NCI-H2081 treated with DMSO at 0.1 percent for 48 hours (cell line): ENCODE measurements around the gene TCHH.
"Not testable (repeated sequence)": the region's sequence is repeated elsewhere in the genome, so short reads cannot be mapped to it uniquely, and the experiment has no call there.

Experiments
- DNase-seq: peaks from one replicate; lab custom pipeline; 2025; lab: John Stamatoyannopoulos, UW

TCHH gene

DNA sequence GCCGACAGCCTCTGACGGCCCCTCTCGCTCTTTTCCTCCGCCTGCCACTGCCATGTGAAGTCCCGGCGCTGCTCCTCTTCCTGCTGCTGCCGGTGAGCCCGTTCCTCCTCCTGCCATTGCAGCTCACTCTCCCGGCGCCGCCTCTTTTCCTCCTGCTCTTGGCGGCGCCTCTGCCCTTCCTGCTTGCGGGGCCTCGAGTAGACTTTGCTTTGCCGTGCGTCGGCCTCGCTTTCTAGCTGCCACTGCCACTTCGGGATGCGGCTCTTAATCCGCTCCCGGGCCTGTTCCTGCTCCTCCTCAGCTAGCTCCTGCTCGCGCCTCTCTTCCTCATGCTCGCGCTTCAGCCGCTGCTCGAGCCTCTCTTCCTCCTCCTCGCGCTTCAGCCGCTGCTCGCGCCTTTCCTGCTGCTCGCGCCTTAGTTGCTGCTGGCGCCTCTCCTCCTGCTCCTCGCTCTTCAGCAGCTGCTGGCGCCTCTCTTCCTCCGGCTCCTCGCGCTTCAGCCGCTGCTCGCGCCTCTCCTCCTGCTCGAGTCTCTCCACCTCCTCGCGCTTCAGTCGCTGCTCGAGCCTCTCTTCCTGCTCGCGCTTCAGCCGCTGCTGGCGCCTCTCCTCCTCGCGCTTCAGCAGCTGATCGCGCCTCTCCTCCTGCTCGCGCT, 4.3 kb downstream of the TCHH start:
- no peak for DNase-seq

DNA sequence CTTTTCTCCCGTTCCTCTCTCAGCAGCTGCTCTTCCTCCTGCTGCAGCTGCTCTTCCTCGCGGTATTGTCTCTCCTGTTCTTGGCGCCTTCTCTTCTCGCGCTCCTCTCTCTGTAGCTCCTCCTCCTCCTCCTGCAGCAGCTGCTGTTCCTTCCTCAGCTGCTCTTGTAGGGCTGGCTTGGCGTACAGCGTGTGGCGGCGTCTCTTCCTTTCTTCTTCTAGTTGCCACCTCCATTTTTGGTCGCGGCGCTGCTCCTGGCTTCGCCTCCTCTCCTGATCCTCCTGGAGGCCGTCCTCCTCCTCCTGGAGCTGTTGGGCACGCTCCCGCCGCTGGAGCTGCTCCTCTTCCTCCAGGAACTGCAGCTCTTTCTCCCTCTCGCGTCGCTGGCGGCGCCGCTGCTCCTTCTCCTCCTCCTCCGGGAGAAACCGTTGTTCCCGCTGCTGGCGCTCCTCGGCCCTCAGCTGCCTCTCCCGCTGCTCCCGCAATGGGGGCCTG, 4.8 kb downstream of the TCHH start:
- no peak for DNase-seq

DNA sequence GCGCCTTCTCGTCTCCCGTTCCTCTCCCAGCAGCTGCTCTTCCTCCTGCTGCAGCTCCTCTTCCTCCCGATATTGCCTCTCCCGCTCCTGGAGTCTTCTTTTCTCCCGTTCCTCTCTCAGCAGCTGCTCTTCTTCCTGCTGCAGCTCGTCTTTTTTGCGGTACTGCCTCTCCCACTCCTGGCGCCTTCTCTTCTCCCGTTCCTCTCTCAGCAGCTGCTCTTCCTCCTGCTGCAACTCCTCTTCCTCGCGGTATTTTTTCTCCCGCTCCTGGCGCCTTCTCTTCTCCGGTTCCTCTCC, 5.3 kb downstream of the TCHH start:
- no peak for DNase-seq

DNA sequence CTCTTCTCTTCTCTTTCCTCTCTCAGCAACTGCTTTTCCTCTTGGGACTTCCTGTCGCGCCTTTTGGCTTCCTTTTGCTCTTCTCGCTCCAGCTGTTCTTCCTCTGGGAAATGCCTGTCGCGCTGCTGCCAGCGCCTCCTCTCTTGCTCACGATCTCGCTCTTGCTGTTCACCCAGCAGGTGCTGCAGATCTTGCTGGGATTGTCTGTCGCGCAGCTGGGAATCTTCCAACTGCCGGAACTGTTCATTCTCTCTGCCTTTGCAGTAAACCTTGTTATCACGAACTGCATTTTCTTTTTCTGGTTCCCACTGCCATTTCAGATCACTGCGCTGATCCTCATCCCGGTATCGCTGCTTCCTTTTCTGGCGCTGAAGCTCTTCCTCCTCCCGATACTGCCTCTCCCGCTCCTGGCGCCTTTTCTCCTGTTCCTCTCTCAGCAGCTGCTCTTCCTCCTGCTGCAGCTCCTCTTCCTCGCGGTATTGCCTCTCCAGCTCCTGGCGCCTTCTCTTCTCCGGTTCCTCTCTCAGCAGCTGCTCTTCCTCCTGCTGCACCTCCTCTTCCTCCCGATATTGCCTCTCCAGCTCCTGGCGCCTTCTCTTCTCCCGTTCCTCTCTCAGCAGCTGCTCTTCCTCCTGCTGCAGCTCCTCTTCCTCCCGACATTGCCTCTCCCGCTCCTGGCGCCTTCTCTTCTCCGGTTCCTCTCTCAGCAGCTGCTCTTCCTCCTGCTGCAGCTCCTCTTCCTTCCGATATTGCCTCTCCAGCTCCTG, 5.8 kb downstream of the TCHH start:
- no peak for DNase-seq

DNA sequence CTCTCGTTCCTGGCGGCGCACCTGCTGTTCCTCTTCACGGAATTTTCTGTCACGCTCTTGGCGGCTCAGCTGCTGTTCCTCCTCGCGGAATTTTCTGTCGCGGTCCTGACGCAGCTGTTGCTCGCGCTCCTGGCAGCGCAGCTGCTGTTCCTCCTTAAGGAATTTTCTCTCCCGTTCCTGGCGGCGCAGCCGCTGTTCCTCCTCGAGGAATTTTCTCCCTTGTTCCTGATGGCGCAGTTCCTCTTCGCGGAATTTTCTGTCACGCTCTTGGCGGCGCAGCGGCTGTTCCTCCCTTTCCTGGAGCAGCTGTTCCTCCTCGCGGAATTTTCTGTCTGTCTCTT, 6.4 kb downstream of the TCHH start:
- DNase-seq = no peak

DNA sequence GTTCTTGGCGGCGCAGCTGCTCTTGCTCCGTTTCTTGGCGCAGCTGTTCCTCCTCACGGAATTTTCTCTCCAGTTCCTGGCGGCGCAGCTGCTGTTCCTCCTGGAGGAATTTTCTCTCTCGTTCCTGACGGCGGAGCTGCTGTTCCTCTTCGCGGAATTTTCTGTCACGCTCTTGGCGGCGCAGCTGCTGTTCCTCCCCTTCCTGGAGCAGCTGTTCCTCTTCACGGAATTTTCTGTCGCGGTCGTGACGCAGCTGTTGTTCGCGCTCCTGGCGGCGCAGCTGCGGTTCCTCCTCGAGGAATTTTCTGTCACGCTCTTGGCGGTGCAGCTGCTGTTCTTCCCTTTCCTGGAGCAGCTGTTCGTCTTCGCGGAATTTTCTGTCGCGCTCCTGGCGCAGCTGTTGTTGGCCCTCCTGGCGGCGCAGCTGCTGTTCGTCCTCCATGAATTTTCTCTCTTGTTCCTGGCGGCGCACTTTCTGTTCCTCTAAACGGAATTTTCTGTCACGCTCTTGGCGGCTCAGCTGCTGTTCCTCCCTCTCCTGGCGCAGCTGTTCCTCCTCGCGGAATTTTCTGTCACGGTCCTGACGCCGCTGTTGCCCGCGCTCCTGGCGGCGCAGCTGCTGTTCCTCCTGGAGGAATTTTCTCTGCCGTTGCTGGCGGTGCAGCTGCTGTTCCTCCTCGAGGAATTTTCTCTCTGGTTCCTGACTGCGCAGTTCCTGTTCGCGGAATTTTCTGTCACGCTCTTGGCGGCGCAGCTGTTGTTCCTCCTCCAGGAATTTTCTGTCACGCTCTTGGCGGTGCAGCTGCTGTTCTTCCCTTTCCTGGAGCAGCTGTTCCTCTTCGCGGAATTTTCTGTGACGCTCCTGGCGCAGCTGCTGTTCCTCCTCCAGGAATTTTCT, 7.0 kb downstream of the TCHH start:
- DNase-seq = no peak

DNA sequence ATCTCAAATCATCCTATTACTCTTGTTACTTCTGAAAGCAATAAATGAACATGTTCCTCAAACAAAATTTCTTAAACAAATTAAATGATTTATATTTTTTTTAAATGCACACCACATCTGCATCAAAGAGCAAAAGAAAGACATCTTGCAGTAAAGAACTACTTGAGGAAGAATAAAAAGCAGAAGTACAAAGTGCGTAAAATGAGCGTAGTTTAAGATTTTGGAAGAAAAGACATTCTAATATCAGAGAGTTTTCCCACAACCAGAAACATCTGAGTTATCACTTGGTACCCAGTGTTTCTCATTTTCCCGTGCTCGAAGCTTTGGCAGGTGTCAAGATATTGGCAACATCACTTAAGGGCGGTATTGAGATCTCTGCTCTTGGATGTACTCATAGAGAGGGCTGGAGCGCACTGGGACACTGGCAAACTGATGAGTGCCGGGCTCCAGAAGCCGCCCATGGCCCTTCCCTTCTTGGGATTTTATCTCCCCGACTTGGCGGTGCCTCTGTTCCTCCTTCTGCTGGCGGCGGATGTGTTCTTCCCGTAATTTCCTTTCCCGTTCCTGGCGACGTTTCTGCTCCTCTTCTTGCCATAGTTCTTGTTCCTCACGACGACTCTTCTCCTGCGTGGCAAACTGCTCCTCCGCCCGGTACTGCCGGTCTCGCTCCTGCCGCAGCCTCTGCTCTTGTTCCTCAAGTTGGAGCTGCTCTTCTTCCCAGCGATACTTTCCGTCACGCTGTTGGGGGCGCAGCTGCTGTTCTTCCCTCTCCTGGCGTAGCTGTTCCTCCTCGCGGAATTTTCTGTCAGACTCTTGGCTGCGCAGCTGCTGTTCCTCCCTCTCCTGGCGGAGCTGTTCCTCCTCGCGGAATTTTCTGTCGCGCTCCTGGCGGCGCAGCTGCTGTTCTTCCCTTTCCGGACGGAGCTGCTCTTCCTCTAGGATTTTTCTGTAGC, 7.9 kb downstream of the TCHH start:
- DNase-seq = no peak

DNA sequence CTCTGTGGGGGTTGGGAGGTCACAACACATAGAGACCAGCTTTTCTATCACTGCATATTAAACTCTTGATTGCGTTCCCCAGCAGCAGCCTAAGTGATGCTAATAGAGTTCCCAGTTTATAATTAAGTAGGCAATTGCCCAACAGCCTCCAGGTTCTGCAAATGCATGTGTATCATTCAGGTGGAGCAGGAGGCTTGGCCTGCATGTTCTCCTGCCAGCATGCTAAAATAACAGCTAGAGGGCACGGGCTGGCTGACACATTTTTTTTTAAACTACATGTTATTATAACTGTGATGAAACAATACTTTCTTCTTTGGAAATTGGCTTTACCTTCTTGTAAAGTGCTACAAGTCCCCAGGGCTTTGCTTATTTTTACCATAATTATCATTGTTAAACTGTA, 10.4 kb downstream of the TCHH start:
- DNase-seq = no peak

DNA sequence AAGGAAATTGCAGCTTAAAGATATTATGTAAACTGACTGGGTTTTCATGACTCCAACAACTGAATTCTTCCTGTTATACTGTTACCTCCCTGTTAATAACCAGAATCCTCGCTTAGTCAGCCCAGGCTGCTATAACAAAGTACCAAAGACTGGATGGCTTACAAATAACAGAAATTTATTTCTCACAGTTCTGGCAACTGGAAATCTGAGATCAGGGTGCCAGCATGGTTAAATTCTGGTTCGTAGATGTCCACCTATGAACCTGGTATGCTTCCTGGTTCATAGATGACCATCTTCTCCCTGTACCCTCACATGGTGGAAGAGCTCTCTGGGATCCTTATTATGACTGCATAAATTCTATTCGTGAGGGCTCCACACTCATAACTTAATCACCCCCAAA, 18.3 kb downstream of the TCHH start:
- DNase-seq = no peak

DNA sequence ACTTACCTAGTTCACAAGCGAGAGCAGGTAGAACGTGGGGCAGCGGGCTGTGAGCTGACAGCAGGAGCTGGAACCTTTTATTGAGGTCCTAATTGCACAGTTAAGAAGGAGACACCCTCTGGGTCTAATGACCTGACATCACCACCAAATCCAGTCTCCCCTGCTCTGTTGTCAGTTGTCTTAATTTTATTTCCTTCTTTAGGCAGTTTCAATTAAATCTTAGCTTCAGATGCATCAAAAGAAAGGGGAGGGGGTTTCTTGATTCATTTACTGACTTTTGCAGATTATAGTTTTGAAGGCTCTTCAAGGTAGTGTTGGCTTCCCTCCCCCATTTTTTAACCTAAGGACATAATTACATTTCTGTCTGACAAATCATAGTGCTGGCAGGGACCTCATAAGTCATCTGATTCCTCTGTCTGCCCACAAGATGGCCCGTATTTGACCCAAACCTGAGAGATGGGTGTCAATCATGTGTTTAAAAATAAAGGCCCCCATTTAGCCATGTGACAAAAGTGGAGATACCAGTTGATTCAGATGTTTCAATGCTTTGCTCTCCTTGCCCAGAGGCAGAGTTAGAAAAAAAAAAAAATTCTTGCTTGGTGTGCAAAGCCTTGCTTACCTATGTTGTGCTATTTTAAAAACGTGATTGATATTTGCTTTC, 26.1 kb downstream of the TCHH start, which contains the start of gene TCHHL1:
Gene TCHHL1 (minus strand): TSS at position 51 of the 661 bp plus-strand sequence. CDS start 921 bp downstream, outside the sequence.
- no peak for DNase-seq

DNA sequence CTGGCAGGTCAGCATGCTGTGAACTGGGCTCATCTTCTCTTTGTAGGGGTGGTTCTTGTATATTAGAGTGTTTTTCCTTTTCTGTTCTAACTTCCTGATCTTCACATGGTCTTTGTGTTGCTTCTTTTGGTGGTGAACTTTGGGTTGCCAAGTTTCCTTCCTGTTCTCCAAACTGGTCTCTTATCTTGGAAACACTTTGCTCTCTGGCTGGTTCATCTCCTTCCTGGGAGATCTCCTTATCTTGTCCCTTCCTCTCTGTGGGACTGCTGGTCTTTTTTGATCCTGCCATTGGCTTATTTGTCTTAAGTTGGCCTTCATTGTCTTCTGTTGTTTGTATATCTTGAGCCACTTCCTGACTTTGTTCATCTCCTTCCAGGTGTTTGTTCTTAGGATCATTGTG, 28.5 kb downstream of the TCHH start:
- DNase-seq = no peak

DNA sequence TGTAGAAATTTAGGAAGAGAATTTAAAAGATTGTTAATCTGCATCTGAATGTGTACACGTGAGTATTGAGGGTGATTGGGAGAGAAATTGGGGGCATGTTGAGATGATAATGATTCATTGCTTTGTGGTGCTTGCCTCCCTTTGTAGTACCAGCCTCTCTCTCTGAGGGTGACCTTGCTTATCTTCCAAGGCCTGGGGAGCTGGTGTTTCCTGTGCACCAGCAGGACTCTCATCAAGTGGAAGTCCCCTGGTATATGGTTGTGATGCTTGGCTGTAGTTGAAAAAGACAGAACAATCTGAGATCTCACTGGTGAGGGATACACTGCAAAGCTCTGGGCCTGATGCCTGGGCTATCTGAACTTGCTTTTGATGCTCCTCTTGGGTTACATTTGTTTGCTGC, 30.4 kb downstream of the TCHH start:
- DNase-seq = no peak

DNA sequence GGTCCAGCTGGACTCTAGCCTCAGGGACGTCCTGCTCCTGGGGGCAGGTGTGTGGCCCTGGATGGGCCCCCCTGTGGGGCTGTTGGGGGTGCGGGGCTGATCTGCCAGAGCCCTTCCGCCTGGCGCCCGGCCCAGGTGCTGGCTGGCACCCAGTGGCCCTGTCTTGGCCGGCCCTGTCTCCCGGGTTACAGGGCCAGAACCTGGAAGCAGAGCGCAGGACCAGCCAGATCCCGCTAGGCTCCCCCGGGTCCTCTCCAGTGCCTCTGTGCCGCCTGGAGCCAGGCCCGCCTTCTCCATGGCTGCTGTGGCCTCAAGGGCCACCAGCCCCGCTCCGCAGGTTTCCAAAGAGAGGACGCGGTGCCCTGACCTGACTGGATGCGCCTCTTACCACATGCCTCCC, 34.2 kb downstream of the TCHH start:
- DNase-seq = not testable (repeated sequence)

DNA sequence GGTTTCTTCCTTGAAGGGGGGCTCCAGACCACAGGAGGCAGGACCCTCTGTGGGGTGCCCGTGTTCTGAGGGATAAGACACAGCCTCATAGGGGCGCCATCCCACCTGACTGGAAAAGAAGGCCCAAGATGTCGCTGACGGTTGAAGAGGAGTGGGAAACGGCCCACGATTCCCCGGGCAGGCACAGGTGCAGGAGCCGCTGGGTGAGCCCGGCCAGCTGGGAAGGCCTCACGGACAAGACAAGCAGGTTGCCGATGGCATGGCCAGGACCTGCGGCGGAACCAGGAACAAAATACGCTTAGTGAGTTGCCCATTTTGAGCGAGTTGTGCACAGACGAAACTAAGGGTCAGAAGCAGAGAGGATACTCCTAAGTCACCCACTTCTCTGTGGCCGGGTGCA, 34.8 kb downstream of the TCHH start:
- DNase-seq = not testable (repeated sequence)

DNA sequence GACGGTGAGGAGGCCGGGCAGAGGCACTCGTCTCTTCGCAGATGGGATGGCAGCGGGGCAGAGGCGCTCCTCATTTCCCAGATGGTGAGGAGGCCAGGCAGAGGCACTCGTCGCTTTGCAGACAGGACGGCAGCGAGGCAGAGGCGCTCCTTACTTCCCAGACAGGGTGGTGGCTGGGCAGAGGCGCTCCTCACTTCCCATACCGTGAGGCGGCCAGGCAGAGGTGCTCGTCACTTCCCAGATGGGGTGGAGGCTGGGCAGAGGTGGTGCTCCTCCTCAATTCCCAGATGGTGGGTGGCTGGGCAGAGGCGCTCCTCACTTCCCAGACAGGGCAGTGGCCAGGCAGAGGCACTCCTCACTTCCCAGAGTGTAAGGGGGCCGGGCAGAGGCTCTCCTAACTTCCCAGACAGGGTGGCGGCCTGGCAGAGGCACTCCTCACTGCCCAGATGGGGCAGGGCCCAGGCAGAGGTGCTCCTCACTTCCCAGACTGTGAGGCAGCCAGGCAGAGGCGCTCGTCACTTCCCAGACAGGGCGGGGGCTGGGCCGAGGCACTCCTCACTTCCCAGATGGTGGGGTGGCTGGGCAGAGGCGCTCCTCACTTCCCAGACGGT, 36.3 kb downstream of the TCHH start:
- DNase-seq = no peak

DNA sequence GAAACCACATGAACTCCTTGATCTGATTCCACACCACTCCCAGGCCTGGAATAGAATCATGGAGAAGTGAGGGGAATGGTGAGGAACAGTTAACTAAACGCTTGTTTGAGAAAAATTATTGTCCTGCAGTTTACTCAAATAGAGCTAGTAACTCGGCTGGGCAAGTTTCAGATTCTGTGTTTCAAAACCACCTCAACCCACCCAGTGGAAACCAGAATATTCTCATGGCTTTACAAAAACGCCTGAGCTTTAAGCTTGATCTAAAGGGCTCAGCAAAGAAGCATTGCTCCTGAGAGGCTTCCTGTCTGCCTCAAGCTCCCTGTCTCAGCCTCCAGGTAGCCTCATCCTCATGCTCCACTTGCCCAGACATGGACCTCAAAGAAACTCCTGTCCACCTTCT, 42.9 kb downstream of the TCHH start:
- DNase-seq = no peak

DNA sequence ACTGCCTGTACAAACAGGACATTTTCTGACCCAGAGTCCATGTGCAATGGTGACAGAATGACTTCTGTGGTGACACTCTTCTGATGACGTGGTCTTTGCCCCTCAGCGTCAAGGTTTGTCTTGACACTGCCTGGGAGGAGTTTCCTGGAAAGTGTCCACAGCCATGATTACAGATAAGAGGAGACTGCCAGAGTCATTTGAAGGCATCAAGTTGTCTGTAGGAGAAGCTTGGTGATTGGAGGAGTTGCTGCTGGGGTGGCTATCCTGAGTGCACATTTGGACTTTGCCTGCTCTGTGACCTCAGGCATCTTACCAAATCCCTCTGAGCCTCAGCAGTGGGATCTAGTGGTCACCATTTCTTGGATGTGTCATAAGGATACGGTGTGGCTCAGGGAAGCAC, 44.1 kb downstream of the TCHH start:
- no peak for DNase-seq

DNA sequence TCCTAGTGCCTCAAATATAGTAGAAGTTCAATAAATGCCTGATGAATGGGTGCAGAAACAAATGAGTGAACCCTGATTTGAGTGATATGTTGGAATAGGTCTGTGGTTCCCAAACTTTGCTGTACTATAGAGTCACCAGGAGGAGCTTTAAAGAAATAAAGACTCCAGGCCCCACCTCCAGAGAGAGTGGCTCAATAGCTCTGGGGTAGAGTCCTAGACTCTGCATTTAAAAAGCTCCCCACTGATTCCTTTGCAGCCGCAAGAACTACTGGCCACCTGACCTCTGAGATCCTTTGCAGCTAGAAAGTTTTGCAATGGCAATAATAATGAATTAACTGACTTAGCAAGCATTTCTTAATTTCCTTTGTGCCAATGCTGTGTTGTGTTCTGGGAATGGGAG, 47.3 kb downstream of the TCHH start:
- DNase-seq = no peak

DNA sequence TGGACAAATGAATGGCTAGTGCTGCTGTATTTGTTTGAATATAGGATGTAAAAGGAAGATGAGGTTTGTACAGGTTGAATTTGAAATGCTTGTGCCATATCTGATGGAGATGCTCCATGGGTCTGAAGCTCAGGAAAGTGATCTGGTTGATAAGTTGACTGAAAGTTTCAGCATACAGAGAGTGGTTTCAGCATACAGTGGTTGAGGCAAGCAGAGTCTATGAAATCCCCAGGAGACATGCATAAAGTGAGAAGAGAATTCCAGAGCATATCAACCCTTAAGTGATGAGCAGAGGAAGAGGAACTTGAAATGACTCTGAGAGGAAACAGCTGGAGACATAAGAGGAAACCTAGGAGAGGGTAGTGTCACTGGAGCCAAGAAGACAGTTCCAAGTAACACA, 48.1 kb downstream of the TCHH start:
- DNase-seq = no peak

DNA sequence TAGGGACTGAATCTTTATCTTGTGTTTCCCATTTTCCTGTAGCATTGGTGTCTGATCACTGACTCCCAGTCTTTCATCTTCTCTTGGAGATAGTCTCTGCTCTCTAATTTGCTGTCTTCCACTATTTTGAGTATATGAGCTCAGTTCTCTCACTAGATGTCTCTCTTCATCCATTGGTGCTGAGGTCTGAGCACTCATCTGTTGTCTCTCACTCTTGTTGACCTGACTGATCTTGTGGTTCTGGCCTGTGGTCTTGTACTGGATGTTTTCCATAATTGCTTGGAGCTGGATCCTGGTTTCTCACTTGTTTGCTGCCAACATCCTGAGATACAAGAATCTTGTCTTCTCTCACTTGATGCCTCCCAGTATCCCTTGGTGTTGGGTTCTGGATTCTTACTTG, 53.3 kb downstream of the TCHH start:
- DNase-seq = no peak
